ENCODE data around the gene FAM168B. TPM values are rescaled to one million over a fixed set of nuclear protein-coding genes. Genes with fewer than 3 reads are reported as not detected.

Gene FAM168B
- polyA plus RNA-seq, 1 donor (not counting 4 experiments of a cell fraction or from before 2014, with no cell fraction given), result 50.8 TPM

DNA sequence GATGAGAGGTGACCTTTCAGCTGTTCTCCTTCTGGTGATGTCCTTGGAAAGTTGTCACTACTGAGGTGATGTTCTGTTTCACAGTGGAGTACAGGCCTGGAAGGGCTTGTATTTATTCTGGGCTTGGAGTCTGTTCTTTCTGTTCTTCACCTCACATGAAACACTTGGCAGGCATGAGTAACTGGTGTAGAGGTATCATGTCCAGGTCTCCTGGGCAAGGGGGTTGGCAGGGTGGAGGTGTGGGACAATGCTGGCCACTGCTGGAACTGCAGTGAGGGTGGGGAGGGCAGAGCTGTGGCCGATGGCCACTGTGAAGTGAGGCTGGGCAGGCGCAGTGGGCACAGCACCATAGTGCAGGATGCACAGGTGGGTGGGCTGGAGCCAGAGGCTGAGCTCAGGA, 47.3 kb upstream of the FAM168B start:
- Histone ChIP-seq H2AFZ (ENCODE audit: control insufficient read depth, low read length) (no peak overlapping the region), H3K36me3 (ENCODE audit: control insufficient read depth in 2 of 2, extremely low read depth in 1 of 2, insufficient read depth in 2 of 2, low read length in 2 of 2) (peaks cover 12 to 22% of the 10 kb centered on the region in 2 experiments), H3K9me1 (ENCODE audit: control insufficient read depth, extremely low read depth, insufficient read depth, low read length) (no peaks in the 10 kb centered on the region), H4K20me1 (ENCODE audit: control insufficient read depth, extremely low read depth, insufficient read depth, low read length) (peaks cover 5% of the 10 kb centered on the region), H3K4me3 (ENCODE audit: control insufficient read depth in 2 of 3, extremely low read depth in 1 of 3, insufficient read depth in 2 of 3, low read depth in 1 of 3, low read length in 3 of 3) (no peak overlapping the region), H3K9me3 (ENCODE audit: control insufficient read depth, low read depth, low read length) (no peaks in the 10 kb centered on the region), H3K4me2 (ENCODE audit: control insufficient read depth, extremely low read depth, insufficient read depth, low read depth, low read length) (no peak overlapping the region), H3K79me2 (ENCODE audit: control insufficient read depth, insufficient read depth, low read length) (peaks cover 8% of the 10 kb centered on the region), H3K27me3 (ENCODE audit: control insufficient read depth, extremely low read depth, insufficient read depth, low read length) (no peaks in the 10 kb centered on the region), H3K9ac (ENCODE audit: control insufficient read depth, extremely low read depth, insufficient read depth, low read length) (no peak overlapping the region), H3K27ac (ENCODE audit: control insufficient read depth, insufficient read depth, low read length) (no peak overlapping the region), H3K4me1 (ENCODE audit: control insufficient read depth, extremely low read depth, insufficient read depth, low read length) (no peaks in the 10 kb centered on the region)
- FAIRE-seq (no peak), DNase-seq (ENCODE audit: low read depth, low spot score) (no peak)
- no peak for TF ChIP-seq EZH2 (IDR thresholded peaks at IDR 0.05; ENCODE audit: low read length)
- TF ChIP-seq CTCF (optimal IDR thresholded peaks at IDR 0.05 in 1 of 3, IDR thresholded peaks at IDR 0.05 in 1 of 3, conservative IDR thresholded peaks at IDR 0.05 in 1 of 3; ENCODE audit: extremely low read depth in 1 of 3, insufficient read depth in 2 of 3, low read length in 3 of 3), result no peak
- dilution Hi-C loops (cut with MboI; ENCODE audit: extremely low pct_ligation_motif_present, low sequenced_read_pairs), result no loop called here

DNA sequence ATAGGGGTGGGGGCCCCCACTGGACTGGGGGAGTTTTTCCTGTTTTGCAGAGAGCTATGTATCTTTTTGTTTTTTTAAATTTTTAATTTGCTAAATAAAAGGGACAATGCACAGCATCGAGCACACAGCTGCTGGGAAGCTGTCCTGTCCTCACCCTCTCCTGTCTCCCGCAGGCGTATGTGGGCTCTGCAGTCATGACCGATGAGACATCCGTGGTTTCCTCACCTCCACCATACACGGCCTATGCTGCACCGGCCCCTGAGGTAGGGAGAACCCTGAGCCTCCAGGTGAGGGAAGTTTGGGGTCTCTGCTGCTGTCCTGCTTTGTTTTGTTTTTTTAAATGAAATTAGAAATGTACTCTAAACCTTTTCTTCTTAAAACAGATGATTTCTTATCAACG, 39.5 kb upstream of the FAM168B start:
- Histone ChIP-seq H3K27ac (ENCODE audit: control insufficient read depth, insufficient read depth, low read length) (no peak overlapping the region), H2AFZ (ENCODE audit: control insufficient read depth, low read length) (no peak overlapping the region), H3K9ac (ENCODE audit: control insufficient read depth, extremely low read depth, insufficient read depth, low read length) (no peak overlapping the region), H3K27me3 (ENCODE audit: control insufficient read depth, extremely low read depth, insufficient read depth, low read length) (no peaks in the 10 kb centered on the region), H3K4me3 (ENCODE audit: control insufficient read depth in 2 of 3, extremely low read depth in 1 of 3, insufficient read depth in 2 of 3, low read depth in 1 of 3, low read length in 3 of 3) (no peak overlapping the region), H3K9me3 (ENCODE audit: control insufficient read depth, low read depth, low read length) (no peaks in the 10 kb centered on the region), H3K79me2 (ENCODE audit: control insufficient read depth, insufficient read depth, low read length) (peaks cover 3% of the 10 kb centered on the region), H3K4me2 (ENCODE audit: control insufficient read depth, extremely low read depth, insufficient read depth, low read depth, low read length) (no peak overlapping the region), H3K9me1 (ENCODE audit: control insufficient read depth, extremely low read depth, insufficient read depth, low read length) (no peaks in the 10 kb centered on the region), H3K36me3 (ENCODE audit: control insufficient read depth in 2 of 2, extremely low read depth in 1 of 2, insufficient read depth in 2 of 2, low read length in 2 of 2) (peaks cover 21 to 31% of the 10 kb centered on the region in 2 experiments), H3K4me1 (ENCODE audit: control insufficient read depth, extremely low read depth, insufficient read depth, low read length) (no peaks in the 10 kb centered on the region), H4K20me1 (ENCODE audit: control insufficient read depth, extremely low read depth, insufficient read depth, low read length) (no peaks in the 10 kb centered on the region)
- DNase-seq (ENCODE audit: low read depth, low spot score) (no peak), FAIRE-seq (no peak)
- no peak for TF ChIP-seq EZH2 (IDR thresholded peaks at IDR 0.05; ENCODE audit: low read length)
- no peak for TF ChIP-seq CTCF (optimal IDR thresholded peaks at IDR 0.05 in 1 of 3, IDR thresholded peaks at IDR 0.05 in 1 of 3, conservative IDR thresholded peaks at IDR 0.05 in 1 of 3; ENCODE audit: extremely low read depth in 1 of 3, insufficient read depth in 2 of 3, low read length in 3 of 3)
- dilution Hi-C loops (cut with MboI; ENCODE audit: extremely low pct_ligation_motif_present, low sequenced_read_pairs), result no loop called here

All from keratinocyte (primary cell).